Activated T-helper 2 cell treated with anti-CD3 and anti-CD28 coated beads, Interferon-gamma antibody, Interleukin-2, Interleukin-4, amounts not matched to agents 10 μg/mL and 5 μg/mL and 100 μg/mL, durations not matched to agents 14 hours and 24 hours and 36 hours (primary cell): ENCODE data around the gene SBF1. TPM values are rescaled to one million over a fixed set of nuclear protein-coding genes. Genes with fewer than 3 reads are reported as not detected.

Experiments used
- DNase-seq: peaks from one replicate; pipeline ENCODE4 v3.0.0; 2021; ENCODE audit warnings: low spot score
- H3K27ac Mint-ChIP-seq: one replicate; pipeline ENCODE4 v1.8.0; 2021; ENCODE audit warnings: mixed read lengths
- H3K27me3 Mint-ChIP-seq: one replicate; pipeline ENCODE4 v1.8.0; 2021; ENCODE audit warnings: low read depth, mixed read lengths
- H3K36me3 Mint-ChIP-seq: one replicate; pipeline ENCODE4 v1.8.0; 2021; ENCODE audit warnings: low read depth, mixed read lengths
- H3K4me1 Mint-ChIP-seq: one replicate; pipeline ENCODE4 v1.8.0; 2021; ENCODE audit warnings: low read depth, mixed read lengths
- H3K4me3 Mint-ChIP-seq: one replicate; pipeline ENCODE4 v1.8.0; 2021; ENCODE audit warnings: low read depth, mild to moderate bottlenecking, moderate library complexity, mixed read lengths
- H3K9me3 Mint-ChIP-seq: one replicate; pipeline ENCODE4 v1.8.0; 2021; ENCODE audit warnings: mixed read lengths
- intact Hi-C: fragments of 100-400 bp; cut with micrococcal nuclease; formaldehyde crosslinking; loops from one replicate; pipeline ENCODE4 v1.15.1; 2023
- total RNA-seq: library from RNA; stranded (reverse); gene quantifications from 2 replicates; pipeline ENCODE4 v1.2.3, GENCODE V29; 2022

The SBF1 gene
- total RNA-seq, 1 donor from 2014 or later, result 106 TPM

DNA sequence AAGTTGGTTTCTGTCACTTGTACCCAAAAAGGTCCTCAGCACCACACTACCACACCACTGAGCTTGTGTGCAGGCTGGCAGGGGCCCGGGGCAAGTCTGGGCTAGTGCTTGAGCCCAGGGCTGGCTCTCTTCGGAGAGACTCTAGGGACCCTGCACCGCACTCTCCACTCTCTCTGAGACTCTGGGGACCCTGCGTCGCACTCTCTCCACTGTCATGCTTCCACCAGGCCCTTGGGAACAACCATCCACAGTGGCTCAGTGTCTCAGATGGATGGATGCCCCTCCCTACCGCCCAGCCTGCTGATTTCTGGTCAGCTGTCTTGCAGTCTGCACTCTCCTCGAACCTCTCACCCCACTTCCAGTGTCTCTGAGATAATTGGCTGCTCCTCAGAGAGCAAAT, 2.0 kb upstream of the SBF1 start:
- H3K4me3 Mint-ChIP-seq, result peak overlapping the region; percentile 68
- intact Hi-C loops, result no loop called here

DNA sequence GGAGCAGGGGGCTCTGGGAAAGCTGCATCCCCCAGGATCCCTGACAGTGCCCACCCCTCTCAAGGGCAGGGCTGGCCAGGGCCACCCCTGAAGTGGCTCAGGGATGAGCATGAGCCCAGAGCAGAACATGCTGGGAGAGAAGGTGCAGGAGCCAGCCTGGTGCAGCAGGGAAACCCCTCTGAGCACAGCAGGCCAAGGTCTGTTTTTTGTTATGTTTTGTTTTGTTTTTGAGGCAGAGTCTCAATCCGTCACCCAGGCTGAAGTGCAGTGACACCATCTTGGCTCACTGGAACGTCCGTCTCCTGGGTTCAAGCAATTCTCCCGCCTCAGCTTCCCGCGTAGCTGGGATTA, 792 bp upstream of the SBF1 start:
- Mint-ChIP-seq H3K4me3 (peak overlapping the region; percentile 64), H3K9me3 (no peaks in the 10 kb centered on the region), H3K27ac (no peak overlapping the region), H3K4me1 (peaks cover 39% of the 10 kb centered on the region), H3K27me3 (peaks cover 15% of the 10 kb centered on the region), H3K36me3 (peaks cover 5% of the 10 kb centered on the region)
- DNase-seq, result no peak
- intact Hi-C loops, result no loop called here

More for the DNA sequence above, 2.0 kb upstream of the SBF1 start:
- H3K9me3 Mint-ChIP-seq, result no peaks in the 10 kb centered on the region
- H3K36me3 Mint-ChIP-seq, result peaks cover 5% of the 10 kb centered on the region
- no peak for DNase-seq
- peak overlapping the region; percentile 4 for H3K27ac Mint-ChIP-seq
- H3K27me3 Mint-ChIP-seq, result peaks cover 15% of the 10 kb centered on the region
- H3K4me1 Mint-ChIP-seq, result peaks cover 29% of the 10 kb centered on the region

DNA sequence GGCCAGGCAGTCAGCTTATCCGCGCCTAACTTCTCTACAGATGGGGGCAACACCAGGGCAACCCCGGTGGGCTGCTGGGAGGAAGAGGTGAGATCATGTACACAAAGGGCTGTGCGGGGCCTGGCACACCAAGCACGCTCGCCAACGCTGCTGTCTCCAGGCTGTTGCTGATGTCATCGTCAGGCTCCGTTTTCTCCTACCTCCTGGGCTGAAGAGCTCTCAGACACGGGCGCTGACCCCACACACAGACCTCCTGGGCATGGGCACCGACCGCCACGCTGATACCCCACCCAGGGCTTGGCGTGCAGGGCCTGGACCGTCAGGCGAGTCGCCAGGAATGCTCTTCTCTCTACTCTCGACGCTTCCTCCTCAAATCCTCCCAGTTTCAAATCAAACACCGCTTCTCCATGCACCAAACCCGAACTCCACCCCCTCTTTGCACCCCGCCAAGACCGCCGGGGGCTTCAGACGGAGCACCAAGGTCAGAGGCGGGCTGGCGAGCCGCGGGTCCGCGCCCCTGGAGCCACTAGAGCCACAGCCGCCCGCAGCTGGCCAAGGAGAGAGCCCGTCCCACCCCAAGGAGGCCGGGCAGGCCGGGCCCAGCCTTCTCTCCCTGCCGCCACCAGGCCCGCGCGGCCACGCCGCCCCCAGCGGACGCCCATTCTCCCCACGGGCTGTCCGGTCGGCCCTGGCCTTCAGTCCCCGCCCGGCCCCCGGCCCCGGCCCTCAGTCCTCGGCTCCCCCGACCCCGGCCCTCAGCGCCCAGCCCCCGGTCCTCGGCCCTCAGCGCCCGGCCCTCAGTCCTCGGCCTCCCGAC, 772 bp downstream of the SBF1 start:
- DNase-seq, result no peak
- intact Hi-C loops, result loop anchor here (5.0 kb wide), 1 partner anchor 53 kb away; the partner anchor contains the start of gene SCO2
- H3K27ac Mint-ChIP-seq, result peak overlapping the region; percentile 86

DNA sequence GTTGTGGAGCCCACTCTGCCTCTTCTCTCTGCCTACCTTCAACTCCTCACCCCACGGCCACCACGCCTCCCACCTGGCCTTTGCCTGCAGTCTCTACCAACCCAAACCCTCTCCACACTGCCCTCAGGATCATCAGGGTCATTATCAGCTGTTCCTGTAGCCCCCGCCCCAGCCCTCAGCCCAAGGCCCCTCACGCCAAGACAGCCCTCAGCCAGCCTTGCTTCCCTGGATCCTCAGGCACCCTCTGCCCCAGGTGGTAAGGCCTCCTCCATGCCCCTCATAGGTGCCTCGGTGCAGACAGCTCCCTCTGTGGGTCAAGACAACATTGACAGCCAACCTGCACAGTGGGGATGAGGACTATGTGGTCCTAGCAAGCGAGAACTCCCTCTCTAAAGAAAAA, 1.7 kb downstream of the SBF1 start:
- DNase-seq, result no peak
- H3K36me3 Mint-ChIP-seq, result peaks cover 9% of the 10 kb centered on the region
- no peaks in the 10 kb centered on the region for H3K27me3 Mint-ChIP-seq
- peak overlapping the region; percentile 66 for H3K27ac Mint-ChIP-seq
- H3K4me1 Mint-ChIP-seq, result peaks cover 46% of the 10 kb centered on the region
- intact Hi-C loops, result loop anchor here (5.0 kb wide), 1 partner anchor 54 kb away; the partner anchor contains the start of gene SCO2
- peak overlapping the region; percentile 96 for H3K4me3 Mint-ChIP-seq
- H3K9me3 Mint-ChIP-seq, result no peaks in the 10 kb centered on the region

More for the DNA sequence above, 772 bp downstream of the SBF1 start:
- Mint-ChIP-seq H3K36me3 (peaks cover 5% of the 10 kb centered on the region), H3K27me3 (peaks cover 3% of the 10 kb centered on the region), H3K9me3 (no peaks in the 10 kb centered on the region), H3K4me1 (peaks cover 41% of the 10 kb centered on the region), H3K4me3 (peak overlapping the region; percentile 96)

DNA sequence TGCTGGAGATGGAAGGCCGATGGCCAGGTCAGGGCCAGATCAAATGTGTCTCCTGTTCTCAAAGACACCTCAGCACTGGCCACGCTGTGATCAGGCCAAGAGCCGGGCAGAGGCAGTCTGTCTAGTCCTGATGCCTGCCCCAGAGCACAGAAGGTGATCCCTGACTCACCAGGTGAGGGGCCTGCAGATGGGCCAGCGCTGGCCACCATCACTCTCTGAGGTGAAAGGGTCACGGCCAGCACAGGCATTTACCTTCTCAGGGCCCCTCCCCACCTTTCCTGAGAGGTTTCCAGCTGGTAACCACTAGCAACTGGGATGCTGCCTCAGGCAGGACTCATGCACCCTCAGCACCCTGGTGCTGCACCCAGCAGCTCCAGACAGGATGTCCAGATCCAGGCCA, 2.9 kb downstream of the SBF1 start:
- H3K27ac Mint-ChIP-seq, result no peak overlapping the region
- H3K36me3 Mint-ChIP-seq, result peaks cover 10% of the 10 kb centered on the region
- no peaks in the 10 kb centered on the region for H3K9me3 Mint-ChIP-seq
- peaks cover 47% of the 10 kb centered on the region for H3K4me1 Mint-ChIP-seq
- DNase-seq, result no peak
- no peaks in the 10 kb centered on the region for H3K27me3 Mint-ChIP-seq
- H3K4me3 Mint-ChIP-seq, result peak overlapping the region; percentile 38
- intact Hi-C loops, result loop anchor here (5.0 kb wide), 1 partner anchor 55 kb away; the partner anchor contains the start of gene SCO2

DNA sequence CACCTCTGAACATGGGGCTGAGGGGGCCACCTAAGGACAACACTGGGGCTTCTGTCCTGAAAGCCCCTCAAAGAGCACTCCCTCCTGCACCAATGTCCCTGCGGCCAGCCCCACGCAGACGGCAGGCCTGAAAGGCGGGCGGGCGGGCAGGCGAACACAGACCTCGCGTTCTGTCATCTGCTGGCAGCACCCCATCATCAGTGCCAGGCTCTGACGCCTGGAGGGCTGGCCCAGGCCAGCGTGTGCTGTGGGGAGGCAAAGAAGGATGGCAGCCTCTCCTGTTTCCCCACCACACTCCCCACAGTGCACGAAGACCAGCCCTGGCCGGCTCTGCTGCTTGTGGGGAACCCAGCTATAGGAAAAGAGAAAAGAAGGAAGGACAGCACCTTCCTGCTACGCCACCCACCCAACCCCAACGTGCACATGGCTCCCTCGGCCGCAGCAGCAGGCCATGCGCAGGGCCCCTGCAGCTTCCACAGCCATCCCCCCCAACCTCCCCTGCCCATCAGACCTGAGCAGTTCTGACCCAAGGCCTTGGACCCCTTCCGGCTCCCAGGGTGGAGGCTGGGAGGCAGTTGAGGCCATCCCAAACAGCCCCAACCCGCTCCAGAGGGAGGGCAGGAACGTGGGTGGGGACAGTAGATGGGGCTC, 3.5 kb downstream of the SBF1 start:
- Mint-ChIP-seq H3K4me1 (peaks cover 50% of the 10 kb centered on the region), H3K27ac (peak overlapping the region; percentile 83), H3K36me3 (peaks cover 17% of the 10 kb centered on the region), H3K4me3 (peak overlapping the region; percentile 55), H3K27me3 (no peaks in the 10 kb centered on the region), H3K9me3 (no peaks in the 10 kb centered on the region)
- no peak for DNase-seq
- intact Hi-C loops, result loop anchor here (5.0 kb wide), 1 partner anchor 56 kb away; the partner anchor contains the start of gene SCO2

DNA sequence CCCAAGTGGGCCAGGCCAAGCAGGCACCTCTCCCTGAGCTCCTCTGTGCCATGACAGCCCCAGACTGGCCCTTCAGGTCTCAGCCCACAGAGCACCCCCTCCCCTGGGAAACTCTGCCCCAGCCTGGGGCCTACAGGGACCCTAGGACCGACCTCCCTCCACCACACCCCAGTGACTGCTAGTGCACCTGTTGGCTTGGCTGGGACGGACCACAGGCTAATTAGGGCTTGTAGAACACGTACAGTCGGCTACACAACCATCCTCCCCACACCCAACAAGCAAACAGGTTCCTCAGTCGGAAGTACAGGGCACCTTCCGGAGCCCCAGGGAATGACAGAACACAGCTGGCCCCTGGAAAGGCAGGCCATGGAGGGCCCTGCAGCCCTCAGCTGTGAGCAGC, 4.3 kb downstream of the SBF1 start:
- intact Hi-C loops, result loop anchor here (5.0 kb wide), 1 partner anchor 57 kb away; the partner anchor contains the start of gene SCO2
- no peaks in the 10 kb centered on the region for H3K27me3 Mint-ChIP-seq

DNA sequence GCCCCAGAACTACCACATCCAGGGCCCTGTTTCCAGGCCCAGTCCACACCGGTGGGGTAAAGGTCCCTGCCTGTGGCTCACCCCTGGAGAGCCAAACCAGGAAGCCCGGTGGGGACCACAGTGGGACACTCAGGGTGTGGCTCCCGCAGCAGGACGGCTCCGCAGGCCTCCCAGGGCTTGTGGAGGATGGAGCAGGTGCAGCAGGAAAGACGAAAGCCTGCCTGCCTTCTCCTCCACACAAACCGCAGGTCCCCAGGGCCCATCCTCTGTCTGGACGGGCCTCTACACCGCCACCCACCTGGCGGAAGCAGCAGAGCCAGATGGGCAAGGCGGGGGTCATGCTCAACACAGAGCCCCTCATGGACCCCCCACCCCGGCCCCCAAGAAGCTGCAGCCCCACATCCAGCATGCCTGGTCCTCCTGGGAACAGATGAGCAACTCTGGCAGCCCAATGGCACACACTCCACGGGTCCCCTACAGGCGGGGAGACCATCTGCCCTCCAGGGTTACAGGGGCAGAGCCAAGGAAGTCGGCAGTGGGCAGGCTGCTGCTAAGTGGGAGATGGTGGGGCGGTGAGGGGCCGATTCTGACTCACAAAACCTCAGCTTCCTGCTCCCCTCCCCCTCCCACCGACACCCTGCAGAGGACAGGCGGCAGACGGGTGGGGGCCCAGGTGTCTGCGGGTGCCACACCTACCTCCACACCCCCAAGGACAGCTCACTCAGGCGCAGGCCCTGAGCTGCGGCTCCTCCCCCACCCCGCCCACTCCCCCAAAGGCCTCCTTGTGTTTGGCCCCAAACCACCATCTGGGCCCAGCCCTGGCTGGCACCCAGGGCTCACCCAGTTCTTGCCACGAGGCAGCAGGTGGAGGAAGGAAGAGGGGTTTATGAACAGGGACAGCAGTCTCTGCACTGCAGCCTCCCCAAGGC, 5.2 kb downstream of the SBF1 start:
- peak overlapping the region; percentile 83 for H3K27ac Mint-ChIP-seq

More for the DNA sequence above, 4.3 kb downstream of the SBF1 start:
- H3K4me3 Mint-ChIP-seq, result peak overlapping the region; percentile 55
- H3K36me3 Mint-ChIP-seq, result peaks cover 23% of the 10 kb centered on the region
- H3K9me3 Mint-ChIP-seq, result no peaks in the 10 kb centered on the region
- DNase-seq, result no peak
- peaks cover 49% of the 10 kb centered on the region for H3K4me1 Mint-ChIP-seq
- H3K27ac Mint-ChIP-seq, result peak overlapping the region; percentile 83

DNA sequence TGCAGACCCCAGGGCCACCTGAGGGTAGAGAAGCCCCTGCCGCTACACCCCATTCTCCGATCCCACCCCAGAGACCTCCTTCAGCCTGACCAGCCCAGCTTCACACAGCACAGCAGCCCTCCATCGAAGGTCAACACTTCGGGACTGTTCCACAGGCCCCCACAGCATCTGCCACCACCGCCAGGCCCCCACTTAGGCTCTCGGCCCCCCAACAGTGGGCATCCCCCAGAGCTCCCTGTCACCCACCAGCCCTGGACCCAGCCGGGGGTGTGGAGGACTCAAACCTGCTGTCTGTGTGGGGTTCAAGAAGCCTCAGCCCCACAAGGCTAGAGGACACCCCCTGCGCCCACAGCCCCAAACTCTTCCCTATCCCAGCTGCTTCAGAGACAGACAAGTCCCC, 6.2 kb downstream of the SBF1 start:
- no peaks in the 10 kb centered on the region for H3K9me3 Mint-ChIP-seq
- intact Hi-C loops, result loop anchor here (10.0 kb wide), 1 partner anchor 124 kb away; the partner anchor contains the start of gene PPP6R2
- H3K27me3 Mint-ChIP-seq, result no peaks in the 10 kb centered on the region
- peak overlapping the region; percentile 83 for H3K27ac Mint-ChIP-seq
- H3K36me3 Mint-ChIP-seq, result peaks cover 40% of the 10 kb centered on the region
- DNase-seq, result no peak
- H3K4me3 Mint-ChIP-seq, result no peak overlapping the region
- peaks cover 40% of the 10 kb centered on the region for H3K4me1 Mint-ChIP-seq

More for the DNA sequence above, 5.2 kb downstream of the SBF1 start:
- Mint-ChIP-seq H3K4me3 (peak overlapping the region; percentile 55), H3K36me3 (peaks cover 30% of the 10 kb centered on the region), H3K27me3 (no peaks in the 10 kb centered on the region), H3K4me1 (peaks cover 45% of the 10 kb centered on the region), H3K9me3 (no peaks in the 10 kb centered on the region)
- intact Hi-C loops, result loop anchor here (5.0 to 10.0 kb wide), 2 partner anchors 58 to 125 kb away; partner anchors contain the start of genes PPP6R2 and SCO2
- peak; percentile 95 for DNase-seq

DNA sequence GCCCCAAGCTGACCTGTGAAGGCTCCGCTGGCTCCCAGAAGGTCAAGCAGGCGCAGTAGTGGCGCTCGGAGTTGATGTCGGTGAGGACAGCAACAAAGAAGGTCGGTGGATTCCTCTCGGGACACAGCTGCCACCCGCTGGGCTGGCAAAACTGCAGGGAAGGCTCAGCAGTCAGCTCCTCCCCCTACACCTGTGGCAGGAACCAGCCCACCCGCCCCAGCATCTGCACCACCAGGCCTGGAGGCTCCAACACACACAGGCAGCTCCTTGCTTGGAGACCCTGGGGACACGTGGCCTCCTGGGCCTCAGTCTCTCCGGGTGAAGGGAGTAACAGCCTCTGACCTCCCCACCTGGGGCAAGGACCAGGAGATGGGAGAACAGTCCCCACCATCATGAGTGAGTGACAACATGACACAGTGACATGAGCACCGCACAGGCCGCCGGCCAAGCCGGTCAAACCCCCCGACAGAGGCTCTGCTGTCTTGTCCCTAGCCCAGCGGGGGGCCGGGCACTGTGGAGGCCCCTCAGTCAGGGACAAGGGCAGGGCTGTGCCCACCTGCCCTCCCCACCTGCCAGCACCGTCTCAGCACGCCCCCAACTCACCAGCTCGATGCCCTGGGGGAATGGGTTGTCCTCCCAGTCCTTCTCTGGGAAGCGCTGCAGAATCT, 6.9 kb downstream of the SBF1 start:
- no peaks in the 10 kb centered on the region for H3K27me3 Mint-ChIP-seq
- DNase-seq, result no peak
- no peaks in the 10 kb centered on the region for H3K9me3 Mint-ChIP-seq
- peaks cover 33% of the 10 kb centered on the region for H3K4me1 Mint-ChIP-seq
- H3K27ac Mint-ChIP-seq, result no peak overlapping the region
- peaks cover 42% of the 10 kb centered on the region for H3K36me3 Mint-ChIP-seq
- no peak overlapping the region for H3K4me3 Mint-ChIP-seq
- intact Hi-C loops, result loop anchor here (10.0 kb wide), 1 partner anchor 123 kb away; the partner anchor contains the start of gene PPP6R2

DNA sequence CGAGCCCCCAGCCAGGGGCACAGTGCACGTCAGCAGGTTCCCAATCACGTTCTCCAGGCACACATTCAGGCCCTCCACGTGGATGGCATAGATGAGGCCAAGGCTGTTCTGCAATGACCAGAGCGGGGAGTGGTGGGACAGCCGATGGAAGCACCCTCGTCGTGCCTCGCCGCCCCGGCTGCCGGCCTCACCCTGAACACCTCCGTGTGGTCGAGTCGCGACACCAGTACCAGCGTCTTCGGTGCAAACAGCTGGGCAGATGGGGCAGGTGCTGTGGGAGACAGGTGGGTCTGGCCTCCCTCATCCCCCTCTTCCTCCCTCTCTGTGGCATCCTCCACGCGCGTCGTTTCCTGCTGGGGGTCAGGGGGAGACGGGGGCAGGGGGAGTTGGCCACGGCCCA, 7.5 kb downstream of the SBF1 start:
- intact Hi-C loops, result loop anchor here (10.0 kb wide), 1 partner anchor 123 kb away; the partner anchor contains the start of gene PPP6R2
- Mint-ChIP-seq H3K4me3 (no peak overlapping the region), H3K27me3 (no peaks in the 10 kb centered on the region), H3K27ac (no peak overlapping the region), H3K4me1 (peaks cover 30% of the 10 kb centered on the region), H3K36me3 (peaks cover 43% of the 10 kb centered on the region), H3K9me3 (no peaks in the 10 kb centered on the region)
- no peak for DNase-seq
